Lower lobe of right lung (tissue), 2 donors: ENCODE results near the gene CPEB4. TPM values are rescaled to one million over a fixed set of nuclear protein-coding genes. Genes with fewer than 3 reads are reported as not detected.

Source experiments
- ATAC-seq, 2 donors: fragments of 200-7000 bp; cut with Tn5 transposase; one replicate each; pipeline ENCODE4 v1.9.1; 2020 to 2022; ENCODE audit warnings: mild to moderate bottlenecking in 2 of 2, moderate library complexity in 2 of 2
- DNase-seq: peaks from one replicate; pipeline ENCODE4 v3.0.0-alpha.2; 2020
- H3K27ac ChIP-seq: fragments of 200-600 bp; one replicate; pipeline ENCODE4 v1.8.0; 2022
- H3K27me3 ChIP-seq: fragments of 200-600 bp; one replicate; pipeline ENCODE4 v1.8.0; 2022; ENCODE audit warnings: low read depth
- H3K36me3 ChIP-seq: fragments of 200-600 bp; one replicate; pipeline ENCODE4 v1.8.0; 2022; ENCODE audit warnings: mild to moderate bottlenecking
- H3K4me1 ChIP-seq: fragments of 200-600 bp; one replicate; pipeline ENCODE4 v1.8.0; 2022
- H3K4me3 ChIP-seq: fragments of 200-600 bp; one replicate; pipeline ENCODE4 v1.8.0; 2022; ENCODE audit warnings: mild to moderate bottlenecking
- H3K9me3 ChIP-seq: fragments of 200-600 bp; one replicate; pipeline ENCODE4 v1.8.0; 2022
- intact Hi-C: fragments of 100-400 bp; cut with DNase I; formaldehyde crosslinking; loops from one replicate; pipeline ENCODE4 v1.11.0; 2022
- total RNA-seq: library from RNA; stranded (reverse); fragmentation: NEBNext Ultra II Directional; extraction: Animal tissue kit (Norgen Biotek cat#: 25700); gene quantifications from one replicate; pipeline ENCODE4 v1.2.1, GENCODE V29; 2021
- TF ChIP-seq, protein P1 (sequence below): fragments of 200-600 bp; IDR thresholded peaks from one replicate; pipeline ENCODE4 v1.8.0; 2022; ENCODE audit warnings: antibody characterized with exemption, mild to moderate bottlenecking
- donor health status: DM: no; HTN: yes; CAD: no; lungs with severe emphysema.

The CPEB4 gene
- total RNA-seq, 1 donor from 2014 or later, result 67.5 TPM

GRCh38 chr5:173946323-173946722 lies 58.2 kb downstream of the CPEB4 start:
- Histone ChIP-seq H3K36me3 (peaks cover 65% of the 10 kb centered on the region), H3K27ac (no peak overlapping the region), H3K4me3 (no peak overlapping the region), H3K9me3 (no peaks in the 10 kb centered on the region), H3K4me1 (peaks cover 32% of the 10 kb centered on the region), H3K27me3 (no peaks in the 10 kb centered on the region)
- ATAC-seq (no peak), DNase-seq (no peak)
- intact Hi-C loops, result no loop called here
- TF ChIP-seq, protein P1, sequence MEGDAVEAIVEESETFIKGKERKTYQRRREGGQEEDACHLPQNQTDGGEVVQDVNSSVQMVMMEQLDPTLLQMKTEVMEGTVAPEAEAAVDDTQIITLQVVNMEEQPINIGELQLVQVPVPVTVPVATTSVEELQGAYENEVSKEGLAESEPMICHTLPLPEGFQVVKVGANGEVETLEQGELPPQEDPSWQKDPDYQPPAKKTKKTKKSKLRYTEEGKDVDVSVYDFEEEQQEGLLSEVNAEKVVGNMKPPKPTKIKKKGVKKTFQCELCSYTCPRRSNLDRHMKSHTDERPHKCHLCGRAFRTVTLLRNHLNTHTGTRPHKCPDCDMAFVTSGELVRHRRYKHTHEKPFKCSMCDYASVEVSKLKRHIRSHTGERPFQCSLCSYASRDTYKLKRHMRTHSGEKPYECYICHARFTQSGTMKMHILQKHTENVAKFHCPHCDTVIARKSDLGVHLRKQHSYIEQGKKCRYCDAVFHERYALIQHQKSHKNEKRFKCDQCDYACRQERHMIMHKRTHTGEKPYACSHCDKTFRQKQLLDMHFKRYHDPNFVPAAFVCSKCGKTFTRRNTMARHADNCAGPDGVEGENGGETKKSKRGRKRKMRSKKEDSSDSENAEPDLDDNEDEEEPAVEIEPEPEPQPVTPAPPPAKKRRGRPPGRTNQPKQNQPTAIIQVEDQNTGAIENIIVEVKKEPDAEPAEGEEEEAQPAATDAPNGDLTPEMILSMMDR, result no peak

DNA sequence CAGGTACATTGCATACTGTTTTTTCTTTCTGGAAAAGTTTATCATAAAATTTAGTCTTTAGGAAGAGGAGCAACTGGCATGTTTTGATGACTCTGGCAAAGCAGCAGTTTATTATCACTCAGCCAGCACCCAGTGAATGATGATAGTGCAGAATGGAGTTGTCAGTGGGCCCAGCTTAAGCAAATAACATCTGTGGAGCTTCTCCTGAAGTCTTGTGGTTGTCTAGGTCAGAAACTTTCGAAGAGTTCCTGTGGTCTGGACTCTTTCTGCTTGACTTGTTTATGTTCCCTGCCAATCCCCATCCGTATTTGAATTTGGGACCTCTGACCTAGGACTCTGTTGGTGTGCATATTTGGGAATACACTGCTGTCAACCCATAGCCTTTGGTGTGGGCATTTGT lies 62.7 kb downstream of the CPEB4 start:
- DNase-seq, result no peak
- Histone ChIP-seq H3K36me3 (peaks cover 99% of the 10 kb centered on the region), H3K27ac (no peak overlapping the region), H3K4me1 (peaks cover 8% of the 10 kb centered on the region), H3K27me3 (no peaks in the 10 kb centered on the region), H3K9me3 (no peaks in the 10 kb centered on the region), H3K4me3 (no peak overlapping the region)
- no peak for ATAC-seq
- intact Hi-C loops, result no loop called here
- TF ChIP-seq, protein P1, result no peak

DNA sequence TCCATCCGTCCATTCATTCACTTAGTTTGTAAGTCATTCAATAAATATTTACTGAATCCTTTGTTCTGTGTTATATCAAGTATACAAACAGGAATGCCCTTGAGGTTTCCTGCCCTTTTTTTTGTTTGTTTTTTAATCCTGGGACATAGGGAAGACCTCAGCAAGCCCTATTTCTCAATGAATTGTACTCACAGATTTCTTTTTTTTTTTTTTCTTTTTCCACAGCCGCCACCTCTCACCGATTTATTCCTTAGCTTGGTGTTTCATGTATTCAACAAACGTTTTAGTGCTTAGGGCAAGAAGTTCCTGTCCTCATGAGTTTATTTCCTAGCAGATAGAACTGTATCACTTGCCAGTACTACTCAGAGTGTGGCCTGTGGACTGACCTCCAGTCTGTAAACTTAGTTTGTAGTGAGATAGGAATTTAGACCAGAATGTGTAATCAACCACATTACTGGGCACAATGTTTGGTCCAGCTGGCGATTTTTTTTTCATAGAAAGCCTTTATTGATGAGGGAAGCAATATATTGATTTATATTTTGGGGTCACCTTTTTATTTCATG lies 65.5 kb downstream of the CPEB4 start:
- H3K36me3 ChIP-seq, result peaks cover 96% of the 10 kb centered on the region
- DNase-seq, result no peak
- intact Hi-C loops, result no loop called here
- H3K27me3 ChIP-seq, result no peaks in the 10 kb centered on the region
- peak in 1 of 2 donors; percentile 22 for ATAC-seq
- H3K4me1 ChIP-seq, result peaks cover 8% of the 10 kb centered on the region
- H3K27ac ChIP-seq, result no peak overlapping the region
- no peaks in the 10 kb centered on the region for H3K9me3 ChIP-seq
- H3K4me3 ChIP-seq, result no peak overlapping the region
- TF ChIP-seq, protein P1, result no peak

DNA sequence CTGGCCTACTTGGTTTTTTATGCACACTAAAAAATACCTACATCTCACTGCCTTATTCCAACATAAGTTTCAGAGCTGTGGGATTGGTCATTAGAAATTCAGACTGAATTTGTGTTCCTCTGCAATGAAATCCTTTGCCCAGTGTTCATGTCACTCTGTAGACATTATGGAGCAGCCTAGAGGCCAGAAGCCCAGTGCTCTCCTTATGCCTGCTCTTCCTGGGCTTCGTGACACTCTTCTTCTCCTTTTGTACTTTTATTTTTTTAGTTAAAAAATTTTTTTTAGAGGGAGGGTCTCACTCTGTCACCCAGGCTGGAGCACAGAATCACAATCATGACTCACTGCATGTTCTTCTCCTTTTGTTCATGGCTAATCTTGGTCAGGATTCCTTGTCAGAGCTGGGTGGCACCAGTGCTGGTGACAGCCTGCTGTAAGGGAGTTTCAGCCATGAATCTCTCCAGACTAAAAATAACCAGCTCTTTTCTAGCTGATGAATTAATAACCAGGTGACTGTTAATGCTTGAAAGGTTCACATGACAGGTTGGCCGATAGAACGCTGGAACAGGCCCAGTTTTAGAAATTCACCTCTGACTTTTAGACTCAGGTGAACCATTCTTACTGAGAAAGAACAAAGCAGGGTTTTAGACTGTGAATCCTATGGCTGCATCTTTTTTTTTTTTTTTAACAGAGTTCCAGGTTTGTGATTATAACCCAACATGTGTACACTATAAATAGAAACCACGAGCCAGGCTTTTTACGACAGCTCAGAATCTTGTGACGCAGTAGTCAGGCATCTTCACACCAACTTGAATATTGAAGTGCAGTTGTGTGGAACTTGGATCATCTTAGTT lies 66.7 kb downstream of the CPEB4 start:
- no peak overlapping the region for H3K4me3 ChIP-seq
- ATAC-seq (peak; percentile 47 to 77), DNase-seq (no peak)
- H3K9me3 ChIP-seq, result no peaks in the 10 kb centered on the region
- intact Hi-C loops, result no loop called here
- H3K27ac ChIP-seq, result no peak overlapping the region
- peaks cover 90% of the 10 kb centered on the region for H3K36me3 ChIP-seq
- H3K4me1 ChIP-seq, result peaks cover 8% of the 10 kb centered on the region
- TF ChIP-seq, protein P1, result no peak
- H3K27me3 ChIP-seq, result no peaks in the 10 kb centered on the region

DNA sequence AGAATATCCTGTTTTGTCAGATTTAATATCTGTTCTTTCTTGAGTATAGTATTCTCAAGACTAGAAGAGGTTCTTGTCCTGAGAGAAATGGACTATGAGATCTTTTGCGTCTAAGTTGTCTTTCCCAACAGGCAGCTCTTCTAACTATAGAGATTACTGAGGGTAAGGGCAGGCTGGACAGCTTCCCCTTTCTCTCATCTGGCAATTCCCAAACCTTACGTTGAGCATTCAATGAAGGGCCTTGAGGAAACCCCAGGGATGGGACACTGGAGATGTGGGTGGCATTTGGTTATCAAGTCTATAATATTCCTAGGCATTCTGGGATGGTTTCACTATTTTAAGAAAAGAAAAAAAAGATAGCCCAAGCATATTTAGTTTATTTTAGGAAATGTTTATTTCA lies 72.8 kb downstream of the CPEB4 start:
- intact Hi-C loops, result no loop called here

More for the DNA sequence above, 72.8 kb downstream of the CPEB4 start:
- no peak overlapping the region for H3K4me3 ChIP-seq
- DNase-seq, result no peak
- H3K4me1 ChIP-seq, result peaks cover 13% of the 10 kb centered on the region
- TF ChIP-seq, protein P1, result no peak
- H3K9me3 ChIP-seq, result no peaks in the 10 kb centered on the region
- no peak overlapping the region for H3K27ac ChIP-seq
- no peak for ATAC-seq
- H3K27me3 ChIP-seq, result no peaks in the 10 kb centered on the region
- peaks cover 29% of the 10 kb centered on the region for H3K36me3 ChIP-seq
